ENCODE results near the gene PRM3.
A peak's percentile ranks its signal among the peaks of the same experiment; 100 is the strongest.

The PRM3 gene

DNA sequence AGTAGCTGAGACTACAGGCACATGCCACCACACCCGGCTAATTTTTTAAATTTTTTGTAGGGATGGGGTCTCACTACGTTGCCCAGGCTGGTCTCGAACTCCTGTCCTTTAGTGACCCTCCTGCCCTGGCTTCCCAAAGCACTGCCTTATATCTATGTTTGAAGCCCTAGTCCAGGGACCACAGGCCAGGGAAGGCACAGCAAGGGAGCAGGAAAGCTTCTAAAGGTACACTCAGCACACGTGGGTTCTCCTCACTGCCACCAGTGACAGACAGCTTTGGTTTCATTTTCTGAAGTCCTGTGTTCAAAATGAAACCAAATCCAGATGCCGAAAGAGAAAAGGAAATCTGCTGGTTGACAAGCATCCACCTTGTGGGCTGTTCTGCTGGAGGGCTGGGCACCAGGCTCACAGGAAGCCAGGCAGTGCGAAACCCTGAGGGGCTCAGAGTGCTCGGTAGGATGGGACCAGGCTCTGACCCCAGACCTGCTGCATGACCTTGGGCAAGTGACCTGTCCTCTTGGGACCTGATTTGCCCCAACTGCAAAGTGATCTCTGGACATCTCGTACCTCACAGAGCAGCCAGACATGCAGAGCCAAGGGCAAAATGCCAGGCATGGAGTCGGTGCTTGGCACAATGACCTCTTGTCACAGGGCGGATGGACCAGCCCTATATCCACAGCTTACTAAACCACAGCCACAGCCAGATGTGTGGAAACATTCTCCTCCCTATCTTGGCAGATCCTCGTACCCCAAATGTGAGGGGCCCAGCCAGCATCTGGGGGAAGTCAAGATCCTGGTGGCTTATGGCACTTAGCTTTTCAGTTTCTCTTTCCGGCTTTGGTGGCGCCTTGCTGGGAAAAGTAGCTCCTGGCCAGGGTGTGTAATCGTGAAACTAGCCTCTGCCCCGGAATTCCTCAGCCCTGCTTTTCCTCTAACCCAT is 14.6 kb downstream of the PRM3 start:
- DNase-seq = peak; percentile 33

- DNase-seq = peak; percentile 58
Measured at GRCh38 chr16:11257131-11257938, 16.1 kb downstream of the PRM3 start.

DNA sequence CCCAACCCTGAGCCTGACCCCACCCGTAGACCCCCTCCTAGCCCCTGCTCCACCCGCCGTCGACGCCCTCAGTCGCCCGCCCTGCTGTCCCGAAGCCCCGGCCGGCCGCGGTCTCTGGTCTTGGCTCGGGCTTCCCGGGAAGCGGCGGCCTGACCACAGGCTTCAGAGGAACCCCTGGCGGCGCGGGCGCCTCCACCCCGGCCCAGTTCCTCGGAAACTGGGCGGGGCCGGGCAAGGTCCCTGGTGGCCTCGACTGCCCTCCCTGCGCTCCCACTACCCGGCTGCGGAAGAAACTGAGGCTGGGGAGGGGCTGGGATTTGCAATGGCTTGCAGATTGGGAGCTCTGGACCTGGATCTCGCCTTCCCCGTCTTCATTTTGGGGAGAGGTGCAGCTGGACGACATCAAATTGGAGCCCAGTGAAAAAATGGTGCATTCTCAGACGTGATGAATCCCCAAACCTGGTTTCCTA is 16.7 kb downstream of the PRM3 start:
- DNase-seq = no peak

- peak; percentile 90 for DNase-seq
Measured at GRCh38 chr16:11255737-11256660, 17.4 kb downstream of the PRM3 start, which contains the start of gene SOCS1. Gene SOCS1 (minus strand): TSS chr16:11256204. CDS start chr16:11255478, 726 bp downstream.

DNA sequence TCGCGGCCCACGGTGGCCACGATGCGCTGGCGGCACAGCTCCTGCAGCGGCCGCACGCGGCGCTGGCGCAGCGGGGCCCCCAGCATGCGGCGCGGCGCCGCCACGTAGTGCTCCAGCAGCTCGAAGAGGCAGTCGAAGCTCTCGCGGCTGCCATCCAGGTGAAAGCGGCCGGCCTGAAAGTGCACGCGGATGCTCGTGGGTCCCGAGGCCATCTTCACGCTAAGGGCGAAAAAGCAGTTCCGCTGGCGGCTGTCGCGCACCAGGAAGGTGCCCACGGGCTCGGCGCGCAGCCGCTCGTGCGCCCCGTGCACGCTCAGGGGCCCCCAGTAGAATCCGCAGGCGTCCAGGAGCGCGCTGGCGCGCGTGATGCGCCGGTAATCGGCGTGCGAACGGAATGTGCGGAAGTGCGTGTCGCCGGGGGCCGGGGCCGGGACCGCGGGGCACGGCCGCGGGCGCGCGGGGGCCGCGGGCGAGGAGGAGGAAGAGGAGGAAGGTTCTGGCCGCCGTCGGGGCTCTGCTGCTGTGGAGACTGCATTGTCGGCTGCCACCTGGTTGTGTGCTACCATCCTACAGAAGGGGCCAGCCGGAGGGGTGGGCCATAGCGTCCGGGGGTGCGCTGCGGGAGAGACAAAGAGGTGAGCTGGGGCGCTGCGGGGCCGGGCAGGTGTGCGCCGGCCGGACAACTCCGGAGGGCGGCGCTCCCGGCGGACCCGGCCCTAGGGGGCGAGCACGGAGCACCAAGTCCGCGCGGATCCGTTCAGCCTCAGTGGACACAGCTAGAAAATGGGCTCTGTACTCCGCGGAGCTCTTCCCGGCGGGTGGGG is 18.3 kb downstream of the PRM3 start:
- peak; percentile 71 for DNase-seq

GRCh38 chr16:11253995-11254912 is 19.2 kb downstream of the PRM3 start:
- DNase-seq = no peak

- no peak for DNase-seq
Measured at GRCh38 chr16:11253009-11253994, 20.1 kb downstream of the PRM3 start.

- no peak for DNase-seq
Measured at GRCh38 chr16:11252482-11252931, 20.9 kb downstream of the PRM3 start.

GRCh38 chr16:11251525-11252481 is 21.6 kb downstream of the PRM3 start:
- peak; percentile 82 for DNase-seq

DNA sequence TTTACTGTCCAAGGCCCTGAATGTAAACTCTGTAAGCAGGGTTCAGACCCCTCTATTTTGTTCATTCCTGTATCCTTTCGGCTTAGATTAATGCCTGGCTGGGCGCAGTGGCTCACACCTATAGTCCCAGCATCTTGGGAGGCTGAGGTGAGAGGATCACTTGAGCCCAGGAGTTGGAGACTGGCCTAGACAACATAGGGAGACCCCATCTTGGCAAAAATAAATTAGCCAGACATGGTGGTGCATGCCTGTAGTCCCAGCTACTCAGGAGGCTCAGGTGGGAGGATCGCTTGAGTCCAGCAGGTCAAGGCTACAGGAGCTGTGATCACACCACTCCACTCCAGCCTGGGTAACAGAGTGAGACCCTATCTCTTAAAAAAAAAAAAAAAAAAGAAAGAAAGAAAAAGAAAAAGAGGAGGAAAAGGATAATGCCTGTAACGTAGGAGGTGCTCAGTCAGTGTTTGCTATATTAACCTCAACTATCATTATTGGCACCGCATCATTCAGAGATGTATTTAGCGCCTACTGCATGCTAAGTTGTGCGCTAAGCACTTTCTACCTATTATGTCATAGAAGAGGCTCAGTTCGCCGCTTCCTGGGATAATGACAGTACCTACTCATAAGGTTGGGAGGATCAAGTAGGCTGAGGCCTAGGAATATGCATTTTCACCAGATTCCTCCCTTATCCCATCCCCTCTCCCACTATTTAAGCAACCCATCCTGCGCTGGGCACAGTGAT is 22.5 kb downstream of the PRM3 start:
- no peak for DNase-seq

DNA sequence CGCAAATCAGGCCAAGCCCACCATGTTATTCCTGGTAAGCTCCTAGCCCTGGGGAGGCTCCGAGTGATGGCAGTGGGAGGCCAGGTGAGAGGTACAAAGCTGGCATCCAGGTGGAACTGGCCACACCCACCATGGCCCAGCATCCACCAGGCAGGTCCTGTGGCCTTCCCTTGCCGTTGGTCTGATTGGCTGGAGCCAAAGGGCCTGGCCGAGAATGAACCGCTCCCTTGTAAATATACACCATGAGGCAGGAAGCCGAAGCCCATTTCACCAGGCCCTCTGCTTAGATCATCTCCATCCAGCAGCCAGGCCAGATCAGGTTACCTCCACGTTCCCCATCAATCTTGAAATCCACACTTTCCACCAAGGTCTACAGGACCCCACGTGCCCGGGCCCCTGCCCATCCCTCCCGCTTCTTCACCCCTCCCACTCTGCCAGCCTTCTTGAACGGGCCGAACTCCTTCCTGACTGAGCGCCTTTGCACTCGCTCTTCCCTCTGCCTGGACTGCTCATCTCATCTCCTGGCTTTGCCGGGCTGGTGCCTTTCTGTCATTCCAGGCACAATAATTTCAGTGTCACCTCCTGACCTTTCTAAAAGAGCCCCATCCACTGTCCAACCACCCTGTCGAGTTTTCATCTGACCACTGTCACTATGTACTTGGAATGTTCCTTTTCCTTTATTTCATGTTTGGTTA is 23.2 kb downstream of the PRM3 start:
- no peak for DNase-seq

GRCh38 chr16:11249233-11250061 is 24.0 kb downstream of the PRM3 start:
- no peak for DNase-seq

DNA sequence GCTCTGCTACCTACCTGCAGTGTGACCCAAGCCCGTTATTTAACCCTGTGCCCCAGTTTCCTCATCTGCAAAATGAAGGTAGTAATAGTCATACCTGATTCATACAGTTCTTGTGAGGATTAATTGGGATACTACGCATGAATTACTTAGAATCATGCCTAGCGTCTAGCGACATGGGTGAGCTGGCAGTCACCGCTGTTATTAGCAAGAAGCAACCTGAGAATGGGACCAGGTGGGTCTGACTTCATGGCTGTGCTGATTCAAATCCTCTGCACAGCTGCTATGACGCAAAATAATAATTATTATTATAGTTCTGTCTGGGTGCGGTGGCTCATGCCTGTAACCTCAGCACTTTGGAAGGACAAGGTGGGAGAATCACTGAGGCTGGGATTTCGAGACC is 25.3 kb downstream of the PRM3 start:
- DNase-seq = no peak

DNA sequence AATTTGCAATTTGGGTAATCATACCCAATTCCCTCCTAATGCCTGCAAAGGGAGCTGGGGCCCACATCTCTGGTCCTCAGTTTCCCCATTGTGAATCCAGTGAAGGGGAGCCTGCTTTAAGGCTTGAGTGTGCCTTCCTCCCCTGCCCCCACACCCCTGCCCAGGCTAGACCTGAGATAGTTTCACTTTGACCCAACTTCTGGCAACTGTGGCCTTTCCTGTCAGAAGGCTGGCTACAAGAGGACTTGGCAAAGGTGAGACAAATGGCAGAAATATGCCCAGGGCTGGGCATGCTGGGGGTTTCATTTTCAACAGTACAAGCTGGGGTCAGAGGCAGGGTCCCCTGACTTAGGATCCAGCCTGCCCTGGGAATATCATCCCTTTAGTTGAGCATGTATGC is 27.4 kb downstream of the PRM3 start:
- DNase-seq = no peak

DNA sequence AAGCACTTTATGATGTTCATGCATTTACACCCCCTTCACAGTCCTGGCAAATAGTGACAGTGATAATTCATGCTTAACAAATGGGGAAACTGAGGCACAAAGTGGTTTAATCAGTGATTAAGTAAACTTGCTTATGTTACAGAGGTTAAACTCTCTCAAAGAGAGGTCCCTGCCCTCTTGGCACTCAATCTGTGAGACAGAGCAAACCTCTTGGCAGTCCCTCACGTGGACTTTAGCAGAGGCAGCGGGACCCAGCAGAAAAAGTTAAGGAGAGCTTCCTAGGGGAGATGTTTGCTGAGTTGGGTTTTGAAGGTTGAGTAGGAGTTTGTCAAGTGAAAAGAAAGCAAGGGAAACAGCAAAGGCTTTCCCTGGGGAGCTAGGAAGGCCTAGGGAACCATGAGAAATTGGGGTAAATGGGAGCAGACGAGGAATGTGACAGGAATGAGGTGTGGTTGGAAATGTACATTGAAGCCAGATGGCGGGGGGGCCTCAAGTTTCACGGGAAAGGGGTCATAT is 28.1 kb downstream of the PRM3 start:
- DNase-seq = no peak
